ENCODE results near the gene ACSM6. TPM values are rescaled to one million over a fixed set of nuclear protein-coding genes. Genes with fewer than 3 reads are reported as not detected.
A peak's percentile ranks its signal among the peaks of the same experiment; 100 is the strongest.

Gene ACSM6
- total RNA-seq, 2 donors from 2014 or later: 0.52 to 9.6 TPM

DNA sequence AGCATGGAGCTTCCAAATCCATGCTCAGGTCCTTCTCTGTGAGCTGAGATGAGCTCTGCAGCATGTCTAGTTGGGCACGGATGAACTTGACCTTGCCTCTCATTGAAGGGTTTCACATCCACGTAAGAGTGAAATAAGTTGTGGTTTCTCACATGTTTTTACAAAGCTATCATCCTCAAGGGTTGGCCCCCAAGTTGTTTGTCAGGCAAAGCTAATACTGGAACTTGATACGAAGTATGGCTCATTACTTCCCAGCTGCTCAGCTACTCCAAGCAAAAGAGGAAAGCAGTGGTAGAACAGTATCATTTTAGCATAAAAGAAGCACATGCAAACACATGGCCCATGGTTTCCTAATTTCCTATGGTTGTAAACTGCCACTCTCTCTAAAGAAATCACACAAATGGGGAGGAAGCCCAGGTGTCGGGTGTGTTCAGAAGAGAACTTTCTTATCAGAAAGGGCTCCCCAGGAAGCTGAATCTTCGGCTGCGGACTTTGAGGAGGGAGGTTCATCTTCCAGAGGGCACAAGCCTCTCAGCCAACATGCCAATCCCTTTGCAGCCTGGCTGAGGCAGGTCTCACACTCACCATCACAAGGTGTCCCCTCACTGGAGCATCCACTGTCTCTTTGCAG lies 51.5 kb downstream of the ACSM6 start:
- no peaks in the 10 kb centered on the region for H3K9me3 ChIP-seq
- TF ChIP-seq POLR2A (IDR thresholded peaks at IDR 0.05): no peak
- TF ChIP-seq, protein P1, sequence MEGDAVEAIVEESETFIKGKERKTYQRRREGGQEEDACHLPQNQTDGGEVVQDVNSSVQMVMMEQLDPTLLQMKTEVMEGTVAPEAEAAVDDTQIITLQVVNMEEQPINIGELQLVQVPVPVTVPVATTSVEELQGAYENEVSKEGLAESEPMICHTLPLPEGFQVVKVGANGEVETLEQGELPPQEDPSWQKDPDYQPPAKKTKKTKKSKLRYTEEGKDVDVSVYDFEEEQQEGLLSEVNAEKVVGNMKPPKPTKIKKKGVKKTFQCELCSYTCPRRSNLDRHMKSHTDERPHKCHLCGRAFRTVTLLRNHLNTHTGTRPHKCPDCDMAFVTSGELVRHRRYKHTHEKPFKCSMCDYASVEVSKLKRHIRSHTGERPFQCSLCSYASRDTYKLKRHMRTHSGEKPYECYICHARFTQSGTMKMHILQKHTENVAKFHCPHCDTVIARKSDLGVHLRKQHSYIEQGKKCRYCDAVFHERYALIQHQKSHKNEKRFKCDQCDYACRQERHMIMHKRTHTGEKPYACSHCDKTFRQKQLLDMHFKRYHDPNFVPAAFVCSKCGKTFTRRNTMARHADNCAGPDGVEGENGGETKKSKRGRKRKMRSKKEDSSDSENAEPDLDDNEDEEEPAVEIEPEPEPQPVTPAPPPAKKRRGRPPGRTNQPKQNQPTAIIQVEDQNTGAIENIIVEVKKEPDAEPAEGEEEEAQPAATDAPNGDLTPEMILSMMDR (IDR thresholded peaks at IDR 0.05): no peak
- peaks cover 17% of the 10 kb centered on the region for H3K4me1 ChIP-seq
- no peaks in the 10 kb centered on the region for H3K27me3 ChIP-seq
- no peak overlapping the region for H3K4me3 ChIP-seq
- no peak overlapping the region for H3K27ac ChIP-seq
- intact Hi-C loops (cut with DNase I): loop anchor here (10.0 kb wide), 2 partner anchors 61 to 111 kb away; no protein-coding TSS in a partner anchor
- H3K36me3 ChIP-seq (replicated peaks in 1 of 2; ENCODE audit: insufficient read depth in 1 of 2, low read depth in 2 of 2): peaks cover 0 to 10% of the 10 kb centered on the region in 2 donors
- ATAC-seq: no peak
- WGBS, 2 donors: 69 to 87% methylated on average over 5 to 6 of the region's 6 CpGs
- no peak for DNase-seq

DNA sequence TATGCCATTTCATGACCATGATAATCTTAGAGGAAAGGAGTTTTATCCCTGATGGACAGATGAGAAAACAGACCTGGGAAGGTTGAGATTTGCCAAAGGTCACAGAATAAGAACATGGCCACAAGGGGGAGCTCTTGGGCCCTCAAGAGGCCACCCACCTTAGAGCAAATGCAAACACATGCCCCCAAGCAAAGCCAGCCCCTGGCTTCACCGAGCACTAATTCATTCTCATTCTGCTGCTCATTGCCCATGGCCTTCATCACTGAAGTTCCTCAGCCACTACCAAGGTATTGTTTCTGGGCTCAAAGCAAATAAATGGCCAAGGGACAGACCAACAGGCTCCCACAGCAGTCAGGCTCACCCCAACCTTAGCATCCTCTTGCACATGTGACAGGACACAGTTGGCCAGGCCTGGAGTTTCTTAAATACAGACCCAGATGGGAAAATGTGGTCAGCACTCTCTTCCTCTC lies 52.6 kb downstream of the ACSM6 start:
- 0 to 13% methylated on average over 1 of the region's 1 CpG for WGBS, 2 donors
- Histone ChIP-seq H3K27ac (peak overlapping the region in 2 of 4 donors; percentile 15 to 41), H3K4me1 (peaks cover 17% of the 10 kb centered on the region), H3K9me3 (no peaks in the 10 kb centered on the region), H3K27me3 (no peaks in the 10 kb centered on the region), H3K36me3 (replicated peaks in 1 of 2; ENCODE audit: insufficient read depth in 1 of 2, low read depth in 2 of 2) (peaks cover 0 to 10% of the 10 kb centered on the region in 2 donors), H3K4me3 (no peak overlapping the region)
- DNase-seq (peak; percentile 72 to 85 (median 78)), ATAC-seq (peak; percentile 54)
- TF ChIP-seq POLR2A (IDR thresholded peaks at IDR 0.05): no peak
- TF ChIP-seq, protein P1 (IDR thresholded peaks at IDR 0.05): peak; percentile 60 to 79 (median 74)
- intact Hi-C loops (cut with DNase I): loop anchor here (10.0 kb wide), 2 partner anchors 62 to 112 kb away; no protein-coding TSS in a partner anchor

GRCh38 chr10:95247200-95247880 lies 53.3 kb downstream of the ACSM6 start:
- Histone ChIP-seq H3K27me3 (no peaks in the 10 kb centered on the region), H3K4me1 (peaks cover 17% of the 10 kb centered on the region), H3K27ac (peak overlapping the region in 2 of 4 donors; percentile 15 to 41), H3K36me3 (replicated peaks in 1 of 2; ENCODE audit: insufficient read depth in 1 of 2, low read depth in 2 of 2) (peaks cover 0 to 10% of the 10 kb centered on the region in 2 donors), H3K4me3 (no peak overlapping the region), H3K9me3 (no peaks in the 10 kb centered on the region)
- DNase-seq (no peak), ATAC-seq (peak; percentile 22)
- intact Hi-C loops (cut with DNase I): loop anchor here (10.0 kb wide), 2 partner anchors 63 to 113 kb away; no protein-coding TSS in a partner anchor
- WGBS, 2 donors: 53 to 56% methylated on average over 6 of the region's 6 CpGs
- TF ChIP-seq, protein P1 (IDR thresholded peaks at IDR 0.05): no peak
- TF ChIP-seq POLR2A (IDR thresholded peaks at IDR 0.05): no peak

DNA sequence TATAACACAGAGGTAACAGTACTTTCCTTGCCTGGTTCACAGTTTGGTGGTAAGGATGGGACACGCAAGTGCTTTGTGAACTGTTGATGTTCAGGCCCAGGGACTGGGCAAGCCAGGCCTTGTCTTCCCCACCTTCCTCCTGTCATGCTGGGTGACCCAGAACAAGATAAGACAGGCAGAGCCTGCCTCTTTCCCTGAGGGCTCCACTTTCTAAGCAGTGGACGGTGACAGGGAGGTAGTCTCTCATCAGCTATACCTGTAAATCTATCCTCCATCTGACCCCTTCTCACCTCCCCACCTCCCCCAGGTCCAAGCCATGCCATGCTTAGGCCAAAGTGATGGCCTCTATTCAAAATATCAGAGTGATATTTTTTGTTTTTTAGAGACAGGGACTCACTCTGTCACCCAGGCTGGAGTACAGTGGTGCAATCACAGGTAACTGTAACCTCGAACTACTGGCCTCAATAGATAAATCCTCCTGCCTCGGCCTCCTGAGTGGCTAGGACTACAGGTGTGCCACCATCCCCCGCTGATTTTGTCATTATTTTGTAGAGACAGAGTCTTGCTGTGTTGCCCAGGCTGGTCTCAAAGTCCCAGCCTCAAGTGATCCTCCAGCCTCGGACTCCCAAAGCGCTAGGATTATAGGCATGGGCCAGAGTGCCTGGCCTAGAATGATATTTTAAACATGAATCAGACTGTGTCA lies 54.0 kb downstream of the ACSM6 start:
- TF ChIP-seq POLR2A (IDR thresholded peaks at IDR 0.05): no peak
- TF ChIP-seq, protein P1 (IDR thresholded peaks at IDR 0.05): no peak
- no peak for ATAC-seq

More for the DNA sequence above, 54.0 kb downstream of the ACSM6 start:
- no peaks in the 10 kb centered on the region for H3K9me3 ChIP-seq
- WGBS, 2 donors: 92 to 94% methylated on average over 7 of the region's 7 CpGs
- no peak for DNase-seq
- peak overlapping the region in 2 of 4 donors; percentile 15 to 41 for H3K27ac ChIP-seq
- H3K36me3 ChIP-seq (replicated peaks in 1 of 2; ENCODE audit: insufficient read depth in 1 of 2, low read depth in 2 of 2): peaks cover 0 to 10% of the 10 kb centered on the region in 2 donors
- no peak overlapping the region for H3K4me3 ChIP-seq
- peaks cover 17% of the 10 kb centered on the region for H3K4me1 ChIP-seq
- H3K27me3 ChIP-seq: no peaks in the 10 kb centered on the region
- intact Hi-C loops (cut with DNase I): loop anchor here (10.0 kb wide), 2 partner anchors 63 to 113 kb away; no protein-coding TSS in a partner anchor

Data from body of pancreas (tissue), 4 donors.